Measurements from ENCODE around the gene GDPD5.

The GDPD5 gene, protein sequence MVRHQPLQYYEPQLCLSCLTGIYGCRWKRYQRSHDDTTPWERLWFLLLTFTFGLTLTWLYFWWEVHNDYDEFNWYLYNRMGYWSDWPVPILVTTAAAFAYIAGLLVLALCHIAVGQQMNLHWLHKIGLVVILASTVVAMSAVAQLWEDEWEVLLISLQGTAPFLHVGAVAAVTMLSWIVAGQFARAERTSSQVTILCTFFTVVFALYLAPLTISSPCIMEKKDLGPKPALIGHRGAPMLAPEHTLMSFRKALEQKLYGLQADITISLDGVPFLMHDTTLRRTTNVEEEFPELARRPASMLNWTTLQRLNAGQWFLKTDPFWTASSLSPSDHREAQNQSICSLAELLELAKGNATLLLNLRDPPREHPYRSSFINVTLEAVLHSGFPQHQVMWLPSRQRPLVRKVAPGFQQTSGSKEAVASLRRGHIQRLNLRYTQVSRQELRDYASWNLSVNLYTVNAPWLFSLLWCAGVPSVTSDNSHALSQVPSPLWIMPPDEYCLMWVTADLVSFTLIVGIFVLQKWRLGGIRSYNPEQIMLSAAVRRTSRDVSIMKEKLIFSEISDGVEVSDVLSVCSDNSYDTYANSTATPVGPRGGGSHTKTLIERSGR

DNA sequence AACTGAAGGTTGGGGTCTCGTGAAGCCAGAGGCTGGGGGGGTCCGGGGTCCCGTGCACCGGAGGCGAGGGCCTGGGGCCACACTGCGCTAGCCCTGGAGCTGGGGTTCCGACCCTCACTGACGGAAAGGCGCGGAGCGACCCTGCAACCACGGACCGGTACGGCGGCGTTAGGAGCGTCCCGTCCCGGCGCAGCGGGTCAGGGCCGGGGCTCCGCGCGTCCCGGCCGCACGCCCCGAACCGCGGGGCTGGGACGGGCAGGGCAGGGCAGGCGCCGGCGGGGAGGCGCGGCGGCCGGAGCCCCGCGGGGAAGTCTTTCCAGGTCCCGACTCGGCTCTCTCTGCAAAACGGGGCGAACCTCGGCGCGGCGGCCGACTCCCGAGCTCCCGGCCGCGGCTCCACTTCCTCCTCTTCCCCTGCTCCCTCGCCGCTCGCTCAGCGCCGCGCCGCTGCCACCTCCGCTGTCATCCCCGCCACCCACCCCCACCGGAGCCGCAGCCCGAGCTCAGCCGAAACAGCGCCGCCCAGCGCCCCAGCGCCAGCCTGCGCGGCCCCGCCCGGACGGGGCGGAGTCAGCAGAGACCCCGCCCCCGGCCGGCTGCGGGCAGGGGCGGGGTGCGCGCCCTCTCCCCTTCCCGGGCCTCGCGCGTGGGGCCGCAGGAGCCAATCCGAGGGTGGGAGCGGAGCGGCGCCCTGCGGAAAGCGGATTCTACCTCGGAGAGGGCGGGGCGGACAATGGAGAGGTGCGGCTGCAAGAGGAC, at the start of gene GDPD5:
TSS of gene GDPD5 (minus strand) at position 509 of the 759 bp plus-strand sequence. CDS start 48,206 bp downstream, outside the sequence.
- peak; percentile 69 for DNase-seq

DNA sequence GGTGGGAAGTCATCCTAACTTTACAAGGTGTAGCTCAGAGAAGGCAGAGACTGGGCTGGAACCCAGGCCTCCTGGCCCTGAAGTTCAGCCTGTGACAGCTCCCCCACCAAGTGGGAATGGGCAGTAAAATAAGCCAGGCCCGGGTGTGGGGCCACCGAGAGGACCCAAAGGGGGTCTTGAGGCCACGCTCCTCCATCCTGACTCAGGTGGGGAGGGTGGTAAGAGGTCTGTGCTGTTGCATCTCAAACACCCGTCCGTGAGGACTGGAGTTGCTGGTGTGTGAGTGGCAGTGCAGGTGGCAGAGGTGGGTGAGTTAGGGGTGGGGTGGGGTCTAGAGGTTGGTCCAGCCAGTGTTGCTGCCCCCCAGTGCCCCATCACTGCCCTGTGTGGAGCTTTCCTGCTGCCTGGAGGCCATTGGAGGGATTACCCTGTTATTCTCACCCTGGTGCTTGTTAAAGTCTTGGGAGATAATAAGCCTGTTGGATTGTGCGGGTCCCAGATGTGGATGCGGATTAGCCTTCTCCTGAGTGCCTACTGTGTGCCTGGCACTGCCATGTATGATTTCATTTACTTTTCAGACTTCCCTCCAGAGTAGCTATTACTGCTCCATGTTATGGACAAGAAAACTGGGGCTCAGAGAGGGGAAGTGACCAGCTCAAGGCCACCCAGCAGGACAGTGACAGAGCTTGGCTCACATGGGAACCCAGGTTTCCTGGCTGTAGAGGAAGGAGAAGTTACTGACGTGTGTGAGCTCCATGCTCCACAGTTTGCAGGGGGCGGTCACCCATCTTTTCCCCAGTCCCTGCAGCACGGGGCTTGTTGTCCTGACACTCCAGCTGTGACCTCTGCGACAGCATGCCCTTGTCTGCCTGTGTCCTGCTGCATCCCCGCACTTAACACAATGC, 49.2 kb upstream of the GDPD5 start:
- DNase-seq = no peak

DNA sequence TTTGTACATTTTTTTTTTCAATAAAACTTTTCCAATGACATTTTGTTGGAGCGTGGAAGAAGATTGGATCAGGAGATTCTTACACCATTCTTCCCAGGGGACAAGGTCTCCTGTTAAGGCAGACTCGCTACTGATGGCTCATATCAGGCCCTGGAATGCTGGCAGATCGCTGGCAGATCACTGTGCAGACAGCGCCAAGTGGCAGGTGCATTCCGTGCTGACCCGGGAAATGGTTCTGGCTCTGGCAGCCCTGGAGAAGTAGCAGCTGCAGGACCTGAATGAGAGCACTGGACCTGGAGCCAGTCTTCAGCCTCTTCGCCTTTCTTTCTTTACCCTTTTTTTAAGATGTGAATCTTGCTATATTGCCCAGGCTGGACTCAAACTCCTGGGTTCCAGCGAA, 47.0 kb upstream of the GDPD5 start:
- DNase-seq = no peak

DNA sequence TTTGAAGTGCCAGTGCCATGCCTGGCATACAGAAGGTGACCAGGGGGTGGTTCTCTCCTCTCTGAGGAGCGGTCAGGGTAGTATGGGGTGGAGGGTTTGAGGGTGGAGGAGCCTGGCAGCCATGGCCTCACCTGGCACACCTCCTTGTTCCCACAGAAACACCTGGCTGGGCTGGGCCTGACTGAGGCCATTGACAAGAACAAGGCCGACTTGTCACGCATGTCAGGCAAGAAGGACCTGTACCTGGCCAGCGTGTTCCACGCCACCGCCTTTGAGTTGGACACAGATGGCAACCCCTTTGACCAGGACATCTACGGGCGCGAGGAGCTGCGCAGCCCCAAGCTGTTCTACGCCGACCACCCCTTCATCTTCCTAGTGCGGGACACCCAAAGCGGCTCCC, 45.9 kb upstream of the GDPD5 start:
- no peak for DNase-seq

DNA sequence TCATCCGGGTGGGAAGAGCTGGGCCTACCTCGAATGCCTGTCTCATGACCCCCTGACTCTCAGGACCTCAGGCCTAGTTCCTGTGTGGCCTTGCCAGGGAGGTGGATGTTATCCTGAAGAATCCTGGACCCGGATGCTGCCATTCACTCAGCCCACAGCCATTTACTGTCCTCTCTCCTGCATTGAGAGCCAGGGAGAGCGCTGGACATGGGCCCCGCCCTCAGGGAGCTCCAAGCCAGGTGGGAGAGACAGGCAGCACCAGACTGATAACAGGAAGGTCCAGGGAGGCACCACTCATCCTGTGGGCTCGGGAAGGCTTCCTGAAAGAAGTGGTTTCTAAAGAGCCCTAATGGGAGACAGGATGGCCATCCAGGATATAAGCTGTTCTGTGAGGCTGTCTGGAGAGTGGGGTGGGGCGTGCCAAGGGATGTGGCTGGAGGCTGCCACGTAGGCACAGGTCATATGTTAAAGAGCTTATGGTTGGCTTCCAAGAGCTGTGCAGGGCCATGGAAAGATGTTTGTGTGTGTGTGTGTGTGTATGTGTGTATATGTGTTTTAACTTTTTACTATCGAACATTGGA, 44.9 kb upstream of the GDPD5 start:
- no peak for DNase-seq

DNA sequence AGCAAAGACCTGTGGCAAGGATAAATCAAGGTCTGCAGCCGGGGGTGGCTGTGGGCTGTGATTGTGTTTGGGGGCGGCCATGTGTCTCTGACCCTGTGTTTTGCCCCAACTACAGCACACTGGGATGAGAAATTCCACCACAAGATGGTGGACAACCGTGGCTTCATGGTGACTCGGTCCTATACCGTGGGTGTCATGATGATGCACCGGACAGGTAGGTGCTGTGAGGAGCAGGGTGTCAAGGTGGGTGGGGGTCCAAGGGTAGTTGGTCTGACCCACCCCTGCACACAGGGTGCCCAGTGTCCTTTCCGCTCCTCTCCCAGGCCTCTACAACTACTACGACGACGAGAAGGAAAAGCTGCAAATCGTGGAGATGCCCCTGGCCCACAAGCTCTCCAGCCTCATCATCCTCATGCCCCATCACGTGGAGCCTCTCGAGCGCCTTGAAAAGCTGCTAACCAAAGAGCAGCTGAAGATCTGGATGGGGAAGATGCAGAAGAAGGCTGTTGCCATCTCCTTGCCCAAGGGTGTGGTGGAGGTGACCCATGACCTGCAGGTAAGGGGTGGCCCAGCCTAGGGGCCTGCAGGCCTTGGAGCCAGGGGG, 43.0 kb upstream of the GDPD5 start:
- no peak for DNase-seq

DNA sequence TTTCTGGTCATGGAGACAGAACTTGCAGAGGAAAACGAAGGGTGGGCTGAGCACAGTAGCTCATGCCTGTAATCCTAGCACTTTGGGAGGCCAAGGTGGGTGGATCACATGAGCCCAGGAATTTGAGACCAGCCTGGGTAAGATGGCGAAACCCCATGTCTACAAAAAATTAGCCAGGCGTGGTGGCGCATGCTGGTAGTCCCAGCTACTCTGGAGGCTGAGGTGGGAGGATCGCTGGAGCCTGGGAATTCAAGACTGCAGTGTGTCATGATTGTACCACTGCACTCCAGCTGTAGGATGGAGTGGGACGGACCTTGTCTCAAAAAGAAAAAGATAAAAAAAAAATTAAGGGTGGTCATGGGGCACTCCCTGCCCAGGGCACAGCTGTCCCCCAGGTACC, 42.2 kb upstream of the GDPD5 start:
- DNase-seq = no peak

DNA sequence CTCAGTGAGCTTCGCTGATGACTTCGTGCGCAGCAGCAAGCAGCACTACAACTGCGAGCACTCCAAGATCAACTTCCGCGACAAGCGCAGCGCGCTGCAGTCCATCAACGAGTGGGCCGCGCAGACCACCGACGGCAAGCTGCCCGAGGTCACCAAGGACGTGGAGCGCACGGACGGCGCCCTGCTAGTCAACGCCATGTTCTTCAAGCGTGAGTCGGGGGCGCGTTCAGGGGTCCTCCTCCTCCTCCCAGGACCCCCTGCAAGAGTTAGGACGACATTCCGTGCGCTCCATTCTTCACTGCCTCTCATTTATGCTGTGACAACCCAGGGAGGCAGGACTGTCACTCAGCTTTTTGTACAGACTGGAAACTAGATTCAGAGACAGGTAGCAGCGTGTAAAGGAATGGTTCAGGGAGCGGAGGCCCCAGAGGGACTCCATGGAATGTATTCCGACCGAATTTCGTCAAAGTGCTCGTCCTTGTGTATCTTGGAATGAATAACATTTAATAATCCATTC, 41.1 kb upstream of the GDPD5 start:
- no peak for DNase-seq

DNA sequence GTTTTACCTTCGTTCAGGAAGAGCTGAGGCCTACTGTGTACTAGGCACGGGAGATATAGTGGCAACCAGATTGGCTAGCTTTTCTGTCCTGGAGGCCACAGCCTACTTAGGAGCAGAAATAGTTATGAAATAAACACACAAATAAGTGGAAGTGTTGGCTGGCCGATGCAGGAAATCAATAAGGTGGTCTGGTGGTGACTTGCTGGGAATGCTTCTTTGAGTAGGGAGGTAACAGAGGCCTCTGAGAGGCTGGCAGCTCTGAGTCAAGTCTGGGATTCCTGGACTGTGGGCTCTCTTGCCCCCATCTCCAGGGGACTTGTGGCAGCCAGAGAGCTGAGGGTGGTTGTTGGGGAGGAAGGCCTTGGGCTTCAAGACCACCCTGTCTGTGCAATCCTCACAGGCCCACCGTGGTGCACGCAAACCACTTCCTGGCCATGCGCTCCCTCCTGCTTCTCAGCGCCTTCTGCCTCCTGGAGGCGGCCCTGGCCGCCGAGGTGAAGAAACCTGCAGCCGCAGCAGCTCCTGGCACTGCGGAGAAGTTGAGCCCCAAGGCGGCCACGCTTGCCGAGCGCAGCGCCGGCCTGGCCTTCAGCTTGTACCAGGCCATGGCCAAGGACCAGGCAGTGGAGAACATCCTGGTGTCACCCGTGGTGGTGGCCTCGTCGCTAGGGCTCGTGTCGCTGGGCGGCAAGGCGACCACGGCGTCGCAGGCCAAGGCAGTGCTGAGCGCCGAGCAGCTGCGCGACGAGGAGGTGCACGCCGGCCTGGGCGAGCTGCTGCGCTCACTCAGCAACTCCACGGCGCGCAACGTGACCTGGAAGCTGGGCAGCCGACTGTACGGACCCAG, 40.4 kb upstream of the GDPD5 start:
- no peak for DNase-seq

DNA sequence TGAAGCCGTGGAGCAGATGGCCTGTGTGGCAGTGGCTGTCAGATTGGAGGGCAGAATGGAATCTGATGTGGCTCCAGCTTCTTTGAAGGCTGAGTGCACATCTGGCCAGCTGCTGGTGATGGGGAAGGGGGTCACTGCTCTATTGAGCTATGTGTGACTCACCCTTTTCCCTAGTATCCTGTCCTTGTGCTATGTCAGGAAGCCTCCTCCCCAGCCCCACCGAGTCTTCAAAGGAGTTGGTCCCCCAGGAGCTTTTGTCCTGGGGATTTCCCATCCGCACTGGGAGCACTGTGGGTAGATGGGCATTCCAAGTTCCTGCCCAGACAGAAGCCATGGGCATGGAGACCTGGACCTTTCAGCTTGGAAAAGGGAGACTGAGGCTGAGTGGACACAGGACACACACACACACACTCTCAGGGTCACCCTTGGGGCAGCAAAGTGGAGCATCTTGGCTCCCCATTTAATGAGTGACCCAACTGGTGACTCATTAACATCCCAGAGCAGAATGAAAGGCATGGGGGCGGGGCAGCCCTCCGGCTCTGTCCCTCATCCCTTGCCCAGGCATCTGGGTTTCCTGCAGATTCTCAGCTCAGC, 39.6 kb upstream of the GDPD5 start:
- DNase-seq = peak; percentile 84

DNA sequence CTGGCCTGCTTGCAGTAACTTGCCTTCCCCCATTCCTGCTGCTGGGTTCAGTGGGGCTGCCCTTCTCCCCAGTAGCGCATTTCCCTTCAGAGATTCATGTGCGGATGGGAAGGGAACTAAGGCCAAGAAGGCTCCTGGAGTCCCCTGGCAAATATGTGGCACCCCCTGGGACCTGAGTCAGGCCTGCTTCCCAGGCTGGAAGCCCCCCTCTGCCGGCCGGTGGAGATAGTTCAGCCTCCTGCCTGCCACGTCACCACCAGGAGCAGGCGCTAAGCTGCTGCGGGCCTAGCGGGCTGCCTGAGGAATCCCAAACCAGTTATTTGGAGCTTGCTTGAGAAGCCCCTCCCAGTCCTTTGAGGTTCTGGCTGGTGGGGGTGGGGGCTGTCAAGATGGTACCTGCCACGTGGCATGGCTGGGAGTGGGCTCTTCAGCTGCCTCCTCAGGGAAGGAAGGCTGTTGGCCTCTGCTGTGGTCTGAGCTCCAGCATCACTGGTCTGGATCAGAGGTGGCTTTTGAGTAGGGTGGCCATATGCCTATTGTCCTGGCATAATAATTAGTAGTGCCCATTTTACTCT, 38.3 kb upstream of the GDPD5 start:
- no peak for DNase-seq

DNA sequence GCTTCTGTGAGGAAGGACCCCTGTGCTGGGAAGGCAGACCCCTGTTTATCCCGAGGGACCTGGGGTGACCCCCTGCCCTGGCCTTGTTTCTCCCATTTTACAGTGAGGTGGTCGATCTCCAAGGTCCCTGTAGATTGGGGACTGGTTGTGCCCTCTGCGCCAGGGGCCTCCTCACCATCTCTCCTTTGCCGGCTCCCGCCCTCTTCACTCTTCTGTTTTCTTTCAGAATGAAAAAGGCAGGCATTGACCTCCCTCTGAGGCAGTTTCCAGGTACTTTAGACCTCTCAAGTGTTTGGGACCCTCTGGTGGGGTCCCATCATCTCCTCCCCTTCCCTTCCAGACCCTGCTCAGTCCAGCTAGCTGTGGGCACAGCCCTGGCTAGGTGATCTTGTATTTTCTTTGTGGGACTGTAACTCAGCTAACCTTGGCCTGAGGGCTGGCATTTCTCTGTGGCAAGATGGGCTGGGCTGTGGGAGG, 37.8 kb upstream of the GDPD5 start:
- DNase-seq = no peak

DNA sequence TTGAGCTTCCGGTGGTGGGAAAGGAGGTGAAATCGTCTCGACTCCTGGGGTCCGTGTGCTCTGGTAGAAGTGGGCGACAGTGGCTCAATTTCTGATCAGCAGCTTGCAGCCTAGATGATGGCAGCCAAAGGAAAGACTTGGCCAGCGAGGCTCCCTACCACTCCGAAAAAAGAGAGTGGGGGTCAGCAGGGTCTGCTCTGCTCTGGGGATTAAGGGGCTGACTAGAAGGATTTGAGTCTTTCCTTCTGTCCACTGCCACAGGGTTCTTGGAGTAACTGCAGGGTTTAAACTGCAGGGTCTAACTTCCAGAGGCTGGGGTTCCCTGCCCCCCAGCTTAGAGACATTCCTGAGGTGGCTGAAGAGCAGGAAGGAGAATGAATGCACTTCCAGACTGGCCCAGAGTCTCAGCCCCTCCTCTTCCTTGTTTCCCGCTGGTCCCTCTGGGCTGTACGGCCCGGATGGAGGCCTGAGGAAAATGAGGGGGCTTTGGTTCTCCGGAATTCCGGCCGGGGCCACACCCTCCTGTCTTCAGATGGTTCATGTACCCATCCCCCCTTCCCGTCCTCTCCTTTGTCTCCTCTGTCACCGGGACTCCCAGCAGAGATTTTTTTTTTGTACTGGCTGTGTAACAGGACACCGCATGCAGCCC, 37.2 kb upstream of the GDPD5 start:
- peak; percentile 31 for DNase-seq

DNA sequence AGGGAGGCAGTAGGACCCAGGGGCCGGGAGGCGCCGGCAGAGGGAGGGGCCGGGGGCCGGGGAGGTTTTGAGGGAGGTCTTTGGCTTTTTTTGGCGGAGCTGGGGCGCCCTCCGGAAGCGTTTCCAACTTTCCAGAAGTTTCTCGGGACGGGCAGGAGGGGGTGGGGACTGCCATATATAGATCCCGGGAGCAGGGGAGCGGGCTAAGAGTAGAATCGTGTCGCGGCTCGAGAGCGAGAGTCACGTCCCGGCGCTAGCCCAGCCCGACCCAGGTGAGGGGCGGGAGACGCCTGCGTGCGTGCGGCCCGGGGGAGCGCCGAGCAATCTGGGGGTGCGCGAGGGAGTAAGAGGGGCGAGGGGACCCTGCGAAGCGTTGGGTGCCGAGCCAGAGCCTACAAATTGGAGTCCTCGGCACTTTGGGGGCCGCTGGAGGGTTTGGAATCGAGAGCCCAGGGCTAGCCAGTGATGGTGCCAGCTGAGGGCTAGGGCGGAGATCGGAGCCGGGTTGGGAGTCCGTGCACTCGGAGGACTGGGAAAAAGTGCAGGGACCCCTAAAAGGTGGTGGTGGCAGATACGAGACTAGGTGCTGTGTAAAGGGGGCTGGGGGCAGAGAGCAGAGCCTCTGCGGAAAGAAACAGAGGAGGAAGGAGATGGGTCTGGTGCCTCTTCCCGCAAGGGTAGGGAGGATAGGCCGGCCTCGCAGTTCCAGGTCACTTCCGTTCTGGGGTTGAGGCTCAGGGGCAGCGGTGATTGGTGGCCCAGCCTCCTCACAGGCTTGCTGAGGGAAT, 36.5 kb upstream of the GDPD5 start, which contains the start of gene SERPINH1:
TSS of gene SERPINH1 (plus strand) at position 206 of the 788 bp plus-strand sequence. CDS start 4,097 bp downstream, outside the sequence.
- DNase-seq = peak; percentile 82

DNA sequence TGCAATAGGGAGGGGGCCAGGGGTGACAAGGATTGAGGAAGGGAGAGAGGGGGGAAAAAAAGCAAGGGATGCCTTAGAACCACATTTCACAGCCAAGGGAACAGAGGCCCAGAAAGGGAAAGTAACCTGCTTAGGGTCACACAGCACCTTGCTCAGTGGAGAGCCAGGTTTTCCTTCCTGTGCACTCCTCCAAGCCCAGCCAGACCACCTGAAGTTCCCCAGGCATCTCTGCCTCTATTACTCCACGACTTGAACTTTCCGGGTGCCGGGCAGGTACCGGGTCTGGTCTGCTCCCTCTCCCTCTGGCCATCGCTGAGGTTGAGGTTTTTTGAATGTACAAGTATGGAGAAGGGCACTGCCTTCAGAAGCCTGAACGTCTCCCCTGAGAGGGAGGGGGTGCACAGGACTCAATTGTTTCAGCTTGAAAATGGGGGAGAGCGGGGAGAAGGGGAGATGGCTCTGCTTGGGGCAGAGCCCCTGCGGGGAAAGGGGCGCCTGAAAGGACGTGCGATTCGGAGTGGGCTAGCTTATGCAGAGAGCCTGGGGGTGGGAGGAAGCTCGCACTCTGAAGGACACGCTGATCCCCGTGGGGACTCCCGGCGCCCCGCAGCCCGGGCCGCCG, 35.8 kb upstream of the GDPD5 start:
- no peak for DNase-seq

DNA sequence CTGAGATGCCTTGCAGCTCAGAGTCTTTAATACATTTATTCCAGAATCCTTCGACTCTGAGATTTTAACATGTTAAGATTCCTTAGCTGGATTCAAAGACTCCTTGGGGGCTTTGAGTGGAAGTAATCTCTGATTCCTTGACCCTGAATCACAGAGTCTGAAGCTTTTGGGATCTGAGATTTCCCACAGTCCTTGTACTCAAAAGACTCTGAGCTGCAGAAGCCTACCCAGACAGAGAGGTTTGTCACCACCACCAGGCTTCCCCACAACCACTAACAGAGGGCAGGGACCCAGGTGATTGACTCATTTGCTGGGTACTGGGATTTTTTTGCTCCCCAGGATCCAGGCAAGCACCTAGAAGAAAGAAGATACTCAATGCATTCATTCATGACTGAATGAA, 34.9 kb upstream of the GDPD5 start:
- DNase-seq = no peak

DNA sequence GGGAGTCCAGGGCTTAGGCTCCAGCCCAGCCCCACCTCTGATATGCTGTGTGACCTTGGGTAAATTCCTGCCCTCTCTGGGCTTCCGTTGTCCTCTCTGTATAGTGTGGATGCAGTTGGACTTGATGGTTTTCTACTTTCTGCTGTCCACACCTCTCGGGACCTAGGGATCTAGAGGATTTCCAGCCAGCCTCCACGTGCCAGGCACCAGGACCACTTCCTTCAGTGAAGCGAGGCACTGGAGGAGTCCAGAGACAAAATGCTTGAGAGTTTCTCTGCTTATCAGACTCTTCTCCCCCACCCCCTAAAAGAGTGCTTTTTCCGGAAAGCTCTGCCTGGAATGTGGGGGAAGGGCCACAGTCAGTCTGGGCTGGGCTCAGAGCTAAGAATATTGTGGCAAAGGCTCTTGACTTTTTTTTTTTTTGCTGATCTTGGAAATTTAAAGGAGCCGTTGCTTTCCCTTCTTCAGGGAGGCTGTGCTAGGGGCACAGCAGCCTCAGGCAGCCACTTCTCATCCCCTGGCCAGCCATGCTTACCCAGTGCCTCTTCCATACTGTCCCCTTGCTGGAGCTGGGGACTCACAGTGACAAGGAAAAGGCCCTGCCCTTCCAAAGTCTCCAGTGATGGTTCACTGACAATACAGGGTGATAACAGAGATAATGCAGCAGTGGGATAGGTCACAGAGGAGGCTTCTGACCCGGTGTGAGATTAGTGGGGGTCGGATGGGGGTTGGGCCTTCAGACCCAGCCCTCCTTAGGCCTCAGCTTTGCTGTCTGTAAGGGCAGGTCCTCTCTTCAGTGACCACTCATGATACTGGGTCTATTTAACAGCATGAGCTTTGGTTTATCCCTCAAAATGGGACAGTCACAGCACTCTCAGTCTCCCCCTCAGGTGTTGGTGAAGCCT, 33.5 kb upstream of the GDPD5 start:
- no peak for DNase-seq
